ENCODE measurements around the gene RHO. TPM values are rescaled to one million over a fixed set of nuclear protein-coding genes. Genes with fewer than 3 reads are reported as not detected.

RHO gene
- total RNA-seq, 1 experiment from 2014 or later: not detected

DNA sequence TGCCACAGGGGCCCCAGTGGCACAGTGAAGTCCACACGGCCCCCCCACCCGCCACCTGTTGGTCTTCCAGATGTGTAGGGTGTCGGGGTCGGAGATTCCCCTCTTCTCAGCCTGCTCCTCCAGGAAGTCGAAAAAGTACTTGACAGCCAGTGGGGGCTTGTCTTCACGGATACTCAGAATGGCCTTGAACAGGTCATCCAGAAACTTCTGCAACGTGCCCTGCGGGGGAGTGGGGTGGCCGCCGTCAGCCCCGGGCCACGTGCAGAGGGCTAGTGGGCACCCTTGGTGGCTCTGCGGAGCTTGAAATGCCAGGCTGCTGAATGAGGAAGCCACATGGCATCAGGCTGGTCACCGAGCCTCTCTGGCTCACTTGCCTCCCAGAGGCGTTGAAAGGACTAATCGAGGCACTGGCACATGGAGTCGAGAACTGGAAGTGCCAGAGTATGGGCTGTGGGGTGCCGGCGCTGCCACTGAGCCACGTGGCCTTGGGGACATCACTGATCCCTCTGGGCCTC lies 31.2 kb downstream of the RHO start:
- H3K18ac ChIP-seq (ENCODE audit: insufficient read length, low read depth, low read length): no peak overlapping the region
- no peak overlapping the region for H4K91ac ChIP-seq (ENCODE audit: insufficient read length, low read depth, low read length)
- H2BK120ac ChIP-seq (ENCODE audit: low read depth, low read length, poor library complexity, severe bottlenecking): no peak overlapping the region
- H3T11ph ChIP-seq (ENCODE audit: low read length): no peak overlapping the region
- no peak overlapping the region for H2BK5ac ChIP-seq (ENCODE audit: insufficient read length, low read length)
- H3K4me3 Mint-ChIP-seq: no peak overlapping the region
- no peak overlapping the region for H3K56ac ChIP-seq (ENCODE audit: insufficient read length, low read depth, low read length)
- H2BK12ac ChIP-seq (ENCODE audit: insufficient read length, low read depth, low read length): no peak overlapping the region
- no peaks in the 10 kb centered on the region; the same call in 1 of the 2 replicates for H3K4me1 ChIP-seq (ENCODE audit: insufficient read depth, low read length)
- H3K4me1 Mint-ChIP-seq: peaks cover 18 to 38% of the 10 kb centered on the region in 2 experiments
- H3K4ac ChIP-seq (ENCODE audit: low read depth, low read length): no peak overlapping the region
- no peak overlapping the region for H3K23ac ChIP-seq (ENCODE audit: insufficient read length, low read depth, low read length)
- no peaks in the 10 kb centered on the region for H3K9me3 Mint-ChIP-seq
- no peaks in the 10 kb centered on the region for H3K79me2 ChIP-seq (ENCODE audit: insufficient read depth, low read length)
- no peak overlapping the region for H3K14ac ChIP-seq (ENCODE audit: insufficient read depth, low read length)
- H3K9ac ChIP-seq (ENCODE audit: extremely low read depth, insufficient read length, low read length): no peak overlapping the region
- H3K4me2 ChIP-seq (ENCODE audit: insufficient read depth, insufficient read length, low read length): no peak overlapping the region
- no peak overlapping the region for H3K27ac ChIP-seq (ENCODE audit: insufficient read length, low read depth, low read length)
- no peak overlapping the region for H4K8ac ChIP-seq (replicated peaks; ENCODE audit: insufficient read length, low read depth, low read length)
- H3K27me3 ChIP-seq (ENCODE audit: insufficient read depth, low read length): no peaks in the 10 kb centered on the region
- no peak for DNase-seq
- peaks cover 0 to 30% (median 3%) of the 10 kb centered on the region in 3 experiments; a peak in 2 of 7 replicates for H3K36me3 Mint-ChIP-seq (ENCODE audit: insufficient read depth in 1 of 3, low read depth in 3 of 3)
- no peak overlapping the region for H2BK20ac ChIP-seq (ENCODE audit: low read depth, low read length, poor library complexity, severe bottlenecking)
- H2AK5ac ChIP-seq (ENCODE audit: insufficient read length, low read length): no peak overlapping the region
- no peak overlapping the region for H4K5ac ChIP-seq (ENCODE audit: insufficient read length, low read depth, low read length)
- no peak overlapping the region for H2BK15ac ChIP-seq (ENCODE audit: low read depth, low read length)
- no peaks in the 10 kb centered on the region for H3K79me1 ChIP-seq (ENCODE audit: insufficient read depth, low read depth, low read length, poor library complexity, severe bottlenecking)
- no peaks in the 10 kb centered on the region for H3K9me3 ChIP-seq (ENCODE audit: control insufficient read depth, low read depth, low read length)
- no peak overlapping the region for H3K27ac Mint-ChIP-seq
- TF ChIP-seq, protein P1, sequence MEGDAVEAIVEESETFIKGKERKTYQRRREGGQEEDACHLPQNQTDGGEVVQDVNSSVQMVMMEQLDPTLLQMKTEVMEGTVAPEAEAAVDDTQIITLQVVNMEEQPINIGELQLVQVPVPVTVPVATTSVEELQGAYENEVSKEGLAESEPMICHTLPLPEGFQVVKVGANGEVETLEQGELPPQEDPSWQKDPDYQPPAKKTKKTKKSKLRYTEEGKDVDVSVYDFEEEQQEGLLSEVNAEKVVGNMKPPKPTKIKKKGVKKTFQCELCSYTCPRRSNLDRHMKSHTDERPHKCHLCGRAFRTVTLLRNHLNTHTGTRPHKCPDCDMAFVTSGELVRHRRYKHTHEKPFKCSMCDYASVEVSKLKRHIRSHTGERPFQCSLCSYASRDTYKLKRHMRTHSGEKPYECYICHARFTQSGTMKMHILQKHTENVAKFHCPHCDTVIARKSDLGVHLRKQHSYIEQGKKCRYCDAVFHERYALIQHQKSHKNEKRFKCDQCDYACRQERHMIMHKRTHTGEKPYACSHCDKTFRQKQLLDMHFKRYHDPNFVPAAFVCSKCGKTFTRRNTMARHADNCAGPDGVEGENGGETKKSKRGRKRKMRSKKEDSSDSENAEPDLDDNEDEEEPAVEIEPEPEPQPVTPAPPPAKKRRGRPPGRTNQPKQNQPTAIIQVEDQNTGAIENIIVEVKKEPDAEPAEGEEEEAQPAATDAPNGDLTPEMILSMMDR (conservative IDR thresholded peaks at IDR 0.05): no peak
- H3K23me2 ChIP-seq (ENCODE audit: insufficient read length, low read depth, low read length, poor library complexity, severe bottlenecking): no peaks in the 10 kb centered on the region
- H3K27me3 Mint-ChIP-seq (ENCODE audit: low read depth): no peaks in the 10 kb centered on the region; the same call in 1 of the 2 replicates
- H2AFZ ChIP-seq (ENCODE audit: low read length): no peak overlapping the region
- WGBS (ENCODE audit: extremely low coverage, insufficient read length, low lambda C conversion rate): no CpG with 5 or more reads among the region's 20 CpGs
- no peaks in the 10 kb centered on the region for H4K20me1 ChIP-seq (ENCODE audit: control insufficient read depth, insufficient read depth, insufficient read length)
